ENCODE measurements around the gene NAXD.

GRCh38 chr13:110593430-110594130, 21.8 kb upstream of the NAXD start:
- TF ChIP-seq SMC3 (IDR thresholded peaks at IDR 0.05; ENCODE audit: low read depth, low read length) (peak; percentile 34; the same call in 1 of the 2 replicates), MAZ (IDR thresholded peaks at IDR 0.05; ENCODE audit: borderline replicate concordance, low read depth, low read length) (no peak), MXI1 (IDR thresholded peaks at IDR 0.05; ENCODE audit: borderline replicate concordance, low read depth, low read length) (no peak)
- TF ChIP-seq, protein P1, sequence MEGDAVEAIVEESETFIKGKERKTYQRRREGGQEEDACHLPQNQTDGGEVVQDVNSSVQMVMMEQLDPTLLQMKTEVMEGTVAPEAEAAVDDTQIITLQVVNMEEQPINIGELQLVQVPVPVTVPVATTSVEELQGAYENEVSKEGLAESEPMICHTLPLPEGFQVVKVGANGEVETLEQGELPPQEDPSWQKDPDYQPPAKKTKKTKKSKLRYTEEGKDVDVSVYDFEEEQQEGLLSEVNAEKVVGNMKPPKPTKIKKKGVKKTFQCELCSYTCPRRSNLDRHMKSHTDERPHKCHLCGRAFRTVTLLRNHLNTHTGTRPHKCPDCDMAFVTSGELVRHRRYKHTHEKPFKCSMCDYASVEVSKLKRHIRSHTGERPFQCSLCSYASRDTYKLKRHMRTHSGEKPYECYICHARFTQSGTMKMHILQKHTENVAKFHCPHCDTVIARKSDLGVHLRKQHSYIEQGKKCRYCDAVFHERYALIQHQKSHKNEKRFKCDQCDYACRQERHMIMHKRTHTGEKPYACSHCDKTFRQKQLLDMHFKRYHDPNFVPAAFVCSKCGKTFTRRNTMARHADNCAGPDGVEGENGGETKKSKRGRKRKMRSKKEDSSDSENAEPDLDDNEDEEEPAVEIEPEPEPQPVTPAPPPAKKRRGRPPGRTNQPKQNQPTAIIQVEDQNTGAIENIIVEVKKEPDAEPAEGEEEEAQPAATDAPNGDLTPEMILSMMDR (conservative IDR thresholded peaks at IDR 0.05; ENCODE audit: low read depth, low read length): peak; percentile 61
